22Rv1 (cell line): Measurements from ENCODE around the gene UBN2.

Experiments
- CTCF ChIP-seq: fragments of 450-650 bp; IDR thresholded peaks from 2 replicates; pipeline ENCODE4 v1.5.1; 2017; ENCODE audit warnings: mild to moderate bottlenecking
- ZFX ChIP-seq: fragments of 450-650 bp; IDR thresholded peaks from 2 replicates; pipeline ENCODE4 v1.6.1; 2017; ENCODE audit warnings: antibody characterized with exemption, borderline replicate concordance

- TF ChIP-seq CTCF (no peak), ZFX (no peak)
These were observed 15.5 kb downstream of the UBN2 start for GRCh38 chr7:139246494-139246893.
